ENCODE data around the gene SMOC2.

SMOC2 gene

DNA sequence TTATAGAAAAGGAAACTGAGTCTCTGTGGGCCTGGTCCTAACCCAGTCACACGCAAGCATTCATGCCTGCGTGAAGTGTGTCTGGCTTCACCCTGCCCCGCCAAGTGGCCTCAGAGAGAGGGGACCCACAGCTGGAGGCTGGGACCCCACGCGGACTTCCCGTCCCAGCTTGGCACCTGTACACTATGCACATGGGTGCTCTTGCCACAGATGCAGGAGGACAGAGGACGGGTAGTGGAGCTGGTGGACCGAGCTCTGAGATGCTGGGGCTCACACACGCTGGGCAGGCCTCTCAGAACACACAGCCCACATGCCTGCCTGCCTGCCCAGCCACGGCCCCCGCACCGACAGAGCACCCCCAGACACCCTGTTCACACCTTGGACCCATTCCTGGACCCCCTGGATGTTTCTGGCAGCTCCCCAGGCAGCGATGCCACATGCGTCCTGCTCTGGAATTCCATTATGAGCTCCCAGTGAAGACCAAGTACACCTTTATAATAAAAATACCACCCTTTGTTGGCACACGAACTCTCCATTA is 24.9 kb upstream of the SMOC2 start:
- no peak for DNase-seq

GRCh38 chr6:168416531-168416930 is 24.5 kb upstream of the SMOC2 start:
- no peak for DNase-seq

- DNase-seq = no peak
Observed at GRCh38 chr6:168417191-168417590, 23.8 kb upstream of the SMOC2 start.

- no peak for DNase-seq
Observed at GRCh38 chr6:168417679-168418557, 23.1 kb upstream of the SMOC2 start.

DNA sequence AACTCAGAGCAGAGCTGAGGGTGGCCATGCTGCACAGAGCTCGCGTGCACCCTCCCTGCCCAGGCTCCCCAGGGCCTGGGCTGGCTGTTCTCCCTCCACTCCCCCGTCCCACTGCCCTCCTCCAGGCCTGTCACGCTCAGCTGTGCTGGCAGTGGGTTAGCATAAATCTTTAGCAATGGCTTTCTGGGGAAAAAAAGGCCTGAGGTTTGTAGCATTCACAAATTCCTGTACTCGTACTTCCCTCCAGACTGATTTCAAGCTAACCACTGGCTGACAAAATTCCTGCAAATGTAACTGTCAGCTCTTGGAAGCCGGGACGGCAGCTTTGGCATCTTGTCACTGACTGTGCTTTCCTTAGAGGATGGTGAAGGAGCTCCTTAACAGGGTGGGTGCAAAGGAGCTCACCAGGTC is 22.3 kb upstream of the SMOC2 start:
- DNase-seq = no peak

DNA sequence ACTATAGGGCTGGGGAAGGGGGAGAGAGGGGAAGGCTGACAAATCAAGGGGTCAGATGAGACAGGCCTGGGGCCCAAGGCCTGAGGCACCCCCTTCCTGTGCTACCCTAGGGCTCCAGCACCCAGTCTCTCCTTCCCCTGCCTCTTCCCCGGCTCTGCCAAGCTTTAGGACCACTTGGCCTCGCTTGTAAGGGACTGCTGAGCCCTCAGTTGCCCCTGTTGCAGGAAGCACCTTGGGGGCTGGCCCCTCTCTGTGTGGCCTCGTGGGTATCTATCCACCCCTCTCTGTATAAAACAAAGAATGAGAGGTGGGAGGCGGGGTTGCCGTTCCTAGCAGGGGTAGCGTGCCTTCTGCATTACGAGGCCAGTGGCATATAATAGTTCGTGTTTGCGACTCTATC is 21.4 kb upstream of the SMOC2 start:
- DNase-seq = no peak

DNA sequence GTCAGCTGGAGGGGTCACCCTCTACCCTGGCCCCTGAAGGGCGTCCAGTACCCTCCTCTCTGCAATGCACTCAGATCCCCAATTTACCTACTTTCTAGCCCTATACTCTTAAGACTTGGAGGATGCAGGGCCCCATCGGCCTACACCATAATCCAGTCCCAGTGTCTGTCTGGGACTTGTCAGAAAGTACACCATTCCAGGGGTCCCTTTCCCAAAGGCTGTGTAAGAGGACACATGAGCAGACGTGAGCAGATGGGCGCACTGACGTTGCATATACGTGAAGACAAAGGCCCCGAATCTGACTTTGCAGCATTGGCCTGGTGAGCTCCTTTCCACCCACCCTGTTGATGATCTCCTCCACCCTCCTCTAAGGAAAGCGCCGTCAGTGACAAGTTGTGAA is 20.9 kb upstream of the SMOC2 start:
- DNase-seq = no peak

- DNase-seq = no peak
Observed at GRCh38 chr6:168420706-168421105, 20.3 kb upstream of the SMOC2 start.

DNA sequence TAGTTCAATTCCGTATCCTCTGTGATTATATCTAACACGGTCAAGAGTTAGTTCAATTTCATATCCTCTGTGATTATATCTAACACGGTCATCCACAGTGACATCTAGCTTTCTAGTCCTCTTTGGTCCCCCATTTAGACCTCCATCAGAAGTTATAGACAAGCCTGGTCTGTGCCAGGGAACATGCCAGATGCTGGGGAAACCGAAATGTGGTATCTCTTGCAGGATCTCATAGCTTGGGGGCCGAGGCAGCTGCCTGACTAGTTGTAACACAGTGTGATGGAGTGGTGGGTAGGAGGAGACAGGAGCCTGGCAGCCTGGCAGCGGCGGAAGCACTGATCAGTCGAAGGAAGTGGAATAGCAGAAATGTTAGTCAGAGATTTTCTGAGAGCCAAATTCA is 13.8 kb upstream of the SMOC2 start:
- no peak for DNase-seq

GRCh38 chr6:168428052-168428826 is 12.7 kb upstream of the SMOC2 start:
- no peak for DNase-seq

DNA sequence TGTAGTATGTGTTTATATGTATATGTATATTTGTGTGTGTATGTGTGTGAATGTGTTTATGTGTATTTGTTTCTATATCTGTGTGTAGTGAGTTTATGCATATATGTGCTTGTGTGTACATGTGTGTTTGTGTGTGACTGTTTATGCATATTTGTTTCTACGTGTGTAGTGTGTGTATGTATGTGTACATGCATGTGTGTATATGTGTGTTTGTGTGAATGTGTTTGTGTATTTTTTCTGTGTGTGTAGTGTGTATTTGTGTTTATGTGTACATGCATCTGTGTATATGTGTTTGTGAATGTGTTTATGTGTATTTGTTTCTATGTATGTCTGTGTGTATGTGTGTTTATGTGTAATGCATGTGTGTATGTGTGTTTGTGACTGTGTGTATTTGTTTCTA is 12.1 kb upstream of the SMOC2 start:
- no peak for DNase-seq

DNA sequence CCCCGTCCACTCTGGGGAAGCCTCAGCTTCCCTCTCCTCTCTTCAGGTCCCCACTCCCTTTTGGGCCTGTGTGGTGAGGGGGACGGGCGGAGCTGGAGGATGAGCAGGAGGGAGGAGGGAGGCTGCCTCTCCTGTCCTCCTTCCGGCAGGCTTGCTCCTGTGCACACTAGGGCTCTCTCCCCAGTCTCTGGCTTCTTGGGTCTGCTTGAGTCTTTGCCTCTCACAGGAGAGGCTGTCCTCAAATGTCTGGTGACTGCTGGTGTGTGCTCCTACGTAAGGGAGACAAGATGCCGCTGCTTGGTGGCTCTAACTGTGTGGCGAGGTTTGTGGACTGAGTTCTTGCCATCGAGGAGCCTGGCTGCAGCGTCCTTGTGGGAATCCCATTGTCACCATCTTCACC is 8.8 kb upstream of the SMOC2 start:
- DNase-seq = no peak

- DNase-seq = no peak
Observed at GRCh38 chr6:168433898-168434297, 7.1 kb upstream of the SMOC2 start.

DNA sequence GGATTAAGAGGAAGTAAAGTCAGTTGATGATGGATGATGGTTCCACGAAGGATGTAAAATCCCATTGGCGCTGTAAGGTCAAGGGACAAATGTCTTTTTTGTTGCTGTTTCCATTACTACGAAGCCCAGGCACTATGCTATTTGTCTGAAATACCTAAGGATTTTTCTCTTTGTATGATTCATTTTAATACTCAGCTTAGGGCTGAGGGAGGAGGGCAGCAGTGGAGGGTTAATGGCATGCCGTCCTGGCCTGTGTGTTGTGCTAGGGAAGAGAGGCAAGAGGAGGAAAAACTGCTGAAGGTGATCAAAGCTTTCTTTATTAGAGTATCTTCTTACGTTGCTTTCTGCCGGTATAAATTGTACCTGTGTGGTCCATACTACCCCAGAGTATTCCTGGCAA is 6.5 kb upstream of the SMOC2 start:
- DNase-seq = no peak

GRCh38 chr6:168437751-168438150 is 3.2 kb upstream of the SMOC2 start:
- no peak for DNase-seq

DNA sequence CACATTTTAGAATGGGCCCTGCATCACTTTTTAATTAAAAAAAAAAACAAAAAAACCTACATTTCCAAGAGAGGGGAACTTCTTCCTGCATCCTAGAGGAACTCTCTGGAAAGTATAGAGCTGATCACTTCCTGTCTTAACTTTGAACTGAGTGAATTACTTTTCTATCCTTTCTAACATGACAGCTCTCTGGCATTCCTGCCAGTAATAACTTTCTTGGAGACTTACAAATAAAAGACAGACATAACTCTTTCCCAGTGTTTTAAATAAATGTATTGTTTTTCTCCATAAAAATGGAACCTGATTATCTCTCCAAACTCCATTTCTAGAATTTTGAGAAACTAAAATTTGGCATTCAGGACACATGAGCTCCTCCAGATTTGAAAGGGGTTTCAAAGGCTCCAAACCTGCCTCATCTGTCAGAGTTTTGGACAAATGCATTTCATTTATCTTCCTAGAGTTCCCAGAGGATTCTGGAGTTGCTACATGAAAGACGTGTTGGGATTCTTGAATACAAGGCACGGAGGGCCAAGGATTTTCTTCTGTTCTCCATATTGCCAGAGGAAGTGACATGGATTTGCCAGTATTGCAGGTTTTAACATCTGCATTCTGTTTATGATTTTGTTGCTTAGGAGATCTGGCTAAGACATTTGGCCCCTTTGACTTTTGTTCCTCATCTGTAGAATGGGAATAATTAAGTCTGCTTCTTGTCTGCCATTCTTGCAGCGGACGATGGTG is 2.0 kb upstream of the SMOC2 start:
- DNase-seq = no peak

DNA sequence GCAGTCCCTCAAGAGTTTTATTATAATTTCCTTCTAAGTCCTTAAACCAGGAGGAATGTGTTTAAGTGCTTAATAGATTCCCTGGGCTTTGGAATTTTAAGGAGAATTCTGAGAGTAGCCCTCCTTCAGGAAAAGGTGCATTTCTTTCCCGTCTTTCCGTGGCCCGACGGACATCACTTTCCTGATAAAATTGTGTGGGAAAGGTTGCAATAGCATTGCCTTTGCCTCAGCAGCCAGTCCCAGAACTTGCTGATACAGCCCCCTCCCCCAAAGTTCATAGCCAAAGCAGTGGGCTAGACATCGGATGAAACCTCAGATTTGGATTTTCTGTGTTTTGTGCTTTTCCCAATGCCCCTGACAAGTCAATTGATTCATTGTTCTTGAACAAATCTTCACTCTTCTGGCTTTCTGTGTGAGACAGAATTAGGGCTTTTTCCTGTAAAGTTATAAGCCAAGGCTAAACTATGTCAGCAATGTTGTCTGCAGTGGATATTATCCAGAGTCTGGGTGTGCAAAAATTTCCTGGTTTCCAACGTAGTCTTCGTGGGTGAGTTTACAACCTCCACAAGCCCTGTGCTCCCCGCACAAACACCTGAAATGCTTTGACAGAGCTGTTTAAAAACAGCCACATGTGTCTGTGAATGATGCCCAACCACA is 1.1 kb upstream of the SMOC2 start:
- no peak for DNase-seq

GRCh38 chr6:168441434-168442391 is 729 bp downstream of the SMOC2 start:
- DNase-seq = no peak

GRCh38 chr6:168442646-168443045 is 1.7 kb downstream of the SMOC2 start:
- DNase-seq = no peak

DNA sequence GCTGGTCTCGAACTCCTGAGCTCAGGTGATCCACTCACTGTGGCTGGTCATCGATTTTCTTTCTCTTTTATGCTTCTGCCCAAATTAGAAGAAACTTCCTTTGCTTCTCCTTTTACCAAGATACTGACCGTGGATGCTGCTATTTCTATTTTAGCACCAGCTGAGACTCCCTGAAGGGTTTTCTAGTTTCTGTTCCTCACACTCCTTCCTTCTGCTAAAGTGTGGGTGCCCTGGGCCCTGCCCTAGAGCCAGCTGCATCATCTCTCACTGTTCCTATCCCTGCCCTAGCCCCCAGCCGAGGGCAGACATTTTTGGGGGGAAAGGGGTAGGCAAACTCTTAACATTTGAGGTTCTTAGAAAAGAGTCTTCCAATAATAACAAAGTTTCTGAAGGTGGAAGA is 6.3 kb downstream of the SMOC2 start:
- no peak for DNase-seq

- DNase-seq = no peak
Observed at GRCh38 chr6:168447700-168448099, 6.7 kb downstream of the SMOC2 start.
